Transverse colon (tissue), 4 donors: ENCODE measurements around the gene DRC7. TPM values are rescaled to one million over a fixed set of nuclear protein-coding genes. Genes with fewer than 3 reads are reported as not detected.

Source experiments
- DNase-seq: peaks from one replicate; pipeline ENCODE4 v3.0.0-alpha.2; 2019
- H3K27ac ChIP-seq, 4 donors: fragments of 200-600 bp; sonication (generic); 2 replicates each; pipeline ENCODE4 v1.5.1; 2016 to 2018; ENCODE audit warnings: inconsistent platforms in 4 of 4
- H3K27me3 ChIP-seq: fragments of 200-600 bp; sonication (generic); 2 replicates; pipeline ENCODE4 v1.5.1; 2017; ENCODE audit warnings: inconsistent platforms
- H3K36me3 ChIP-seq, 4 donors: fragments of 200-600 bp; sonication (generic); 2 replicates each; pipeline ENCODE4 v1.5.1; 2017 to 2019; ENCODE audit warnings: inconsistent platforms in 4 of 4
- H3K4me1 ChIP-seq, 4 donors: fragments of 200-600 bp; sonication (generic); 2 replicates each; pipeline ENCODE4 v1.5.1; 2017 to 2020; ENCODE audit warnings: inconsistent platforms in 4 of 4
- H3K4me3 ChIP-seq, 4 donors: fragments of 200-600 bp; sonication (generic); 1 replicate in 1 of 4; 2 replicates in 3 of 4; pipeline versions ENCODE4 v1.5.1 to v1.6.1; 2017 to 2019; ENCODE audit warnings: inconsistent platforms in 4 of 4
- H3K9me3 ChIP-seq, 2 donors: fragments of 200-600 bp; sonication (generic); 2 replicates each; pipeline ENCODE4 v1.5.1; 2017 to 2019; ENCODE audit warnings: inconsistent platforms in 2 of 2
- CTCF ChIP-seq, 5 experiments: fragments of 200-600 bp in 3 of 5; fragments of 450-650 bp in 2 of 5; sonication (generic) in 3 of 5; IDR thresholded peaks; 1 replicate in 2 of 5; 2 replicates in 3 of 5; pipeline ENCODE4 v1.5.1; 2016 to 2017; ENCODE audit warnings: antibody characterized with exemption in 5 of 5, inconsistent platforms in 3 of 5, mild to moderate bottlenecking in 2 of 5, moderate library complexity in 1 of 5
- EP300 ChIP-seq: sonication (generic); formaldehyde crosslinking; IDR thresholded peaks from one replicate; pipeline ENCODE4 v1.6.1; 2017; ENCODE audit warnings: antibody characterized with exemption, low read depth
- POLR2A ChIP-seq: fragments of 450-650 bp; IDR thresholded peaks from one replicate; pipeline ENCODE4 v1.6.1; 2016; ENCODE audit warnings: antibody characterized with exemption, mild to moderate bottlenecking, moderate library complexity
- POLR2AphosphoS5 ChIP-seq, 3 donors: sonication (generic); formaldehyde crosslinking; IDR thresholded peaks; one replicate each; pipeline ENCODE4 v1.6.1; 2016; ENCODE audit warnings: antibody characterized with exemption in 3 of 3
- WGBS, 2 donors: methylation state at CpG; one replicate each; pipeline ENCODE4 v1.1.5; 2018; ENCODE audit warnings: low coverage in 1 of 2; 5-methylcytosine and 5-hydroxymethylcytosine counted together
- in situ Hi-C, 4 donors: fragments of 200-750 bp; cut with MboI; loops; one replicate each; pipeline versions ENCODE4 v1.15.0 to v1.15.1; 2017; ENCODE audit warnings: low sequenced_read_pairs in 3 of 4, low pct_ligation_motif_present in 1 of 4, low pct_unique_long_range_greater_than_20kb in 1 of 4
- intact Hi-C: fragments of 100-400 bp; cut with DNase I; formaldehyde crosslinking; loops from one replicate; pipeline ENCODE4 v1.15.1; 2023; ENCODE audit warnings: low total_unique reads
- total RNA-seq, 4 donors: library from RNA; depleted of rRNA; stranded (reverse); fragments of >200 nt; gene quantifications; one replicate each; pipeline ENCODE4 v1.1.0, GENCODE V29; 2016

DRC7 gene
- total RNA-seq, 4 donors from 2014 or later, result not detected

- TF ChIP-seq POLR2AphosphoS5 (IDR thresholded peaks at IDR 0.05) (no peak), EP300 (no peak), POLR2A (no peak), CTCF (IDR thresholded peaks at IDR 0.05) (no peak)
- Histone ChIP-seq H3K9me3 (no peaks in the 10 kb centered on the region), H3K4me3 (no peak overlapping the region), H3K27me3 (no peaks in the 10 kb centered on the region), H3K36me3 (no peaks in the 10 kb centered on the region), H3K4me1 (no peaks in the 10 kb centered on the region), H3K27ac (no peak overlapping the region)
- 90% methylated on average over 7 of the region's 7 CpGs; no CpG with 5 or more reads in 1 of the 2 donors for WGBS, 2 donors
- intact Hi-C loops (no loop called here), in situ Hi-C loops (no loop called here)
- DNase-seq, result no peak
These were observed 5.3 kb downstream of the DRC7 start for GRCh38 chr16:57699899-57700298.

- intact Hi-C loops, result no loop called here
- Histone ChIP-seq H3K36me3 (no peaks in the 10 kb centered on the region), H3K9me3 (no peaks in the 10 kb centered on the region), H3K27me3 (no peaks in the 10 kb centered on the region), H3K27ac (no peak overlapping the region), H3K4me3 (no peak overlapping the region), H3K4me1 (no peaks in the 10 kb centered on the region)
- DNase-seq, result no peak
- in situ Hi-C loops, result no loop called here
- WGBS, 2 donors, result 66 to 69% methylated on average over 6 to 10 of the region's 10 CpGs
- TF ChIP-seq POLR2A, result no peak
- TF ChIP-seq CTCF (IDR thresholded peaks at IDR 0.05), result no peak
- no peak for TF ChIP-seq POLR2AphosphoS5 (IDR thresholded peaks at IDR 0.05)
- TF ChIP-seq EP300, result no peak
These were observed 6.4 kb downstream of the DRC7 start for GRCh38 chr16:57700781-57701551.

GRCh38 chr16:57701759-57702371 lies 7.3 kb downstream of the DRC7 start:
- TF ChIP-seq POLR2A, result no peak
- DNase-seq, result no peak
- Histone ChIP-seq H3K27me3 (no peaks in the 10 kb centered on the region), H3K9me3 (no peaks in the 10 kb centered on the region), H3K4me3 (no peak overlapping the region), H3K4me1 (no peaks in the 10 kb centered on the region), H3K36me3 (no peaks in the 10 kb centered on the region), H3K27ac (no peak overlapping the region)
- intact Hi-C loops, result no loop called here
- in situ Hi-C loops, result no loop called here
- 82 to 83% methylated on average over 1 to 22 of the region's 23 CpGs for WGBS, 2 donors

GRCh38 chr16:57703416-57704010 lies 8.9 kb downstream of the DRC7 start:
- TF ChIP-seq EP300, result no peak
- no peak for TF ChIP-seq POLR2AphosphoS5 (IDR thresholded peaks at IDR 0.05)
- TF ChIP-seq POLR2A, result no peak
- TF ChIP-seq CTCF (IDR thresholded peaks at IDR 0.05), result no peak
- H3K27ac ChIP-seq, result no peak overlapping the region
- H3K36me3 ChIP-seq, result no peaks in the 10 kb centered on the region
- in situ Hi-C loops (no loop called here), intact Hi-C loops (no loop called here)
- DNase-seq, result no peak
- H3K9me3 ChIP-seq, result no peaks in the 10 kb centered on the region
- no peaks in the 10 kb centered on the region for H3K27me3 ChIP-seq
- WGBS, 2 donors, result 69 to 75% methylated on average over 5 to 11 of the region's 11 CpGs
- no peak overlapping the region for H3K4me3 ChIP-seq
- H3K4me1 ChIP-seq, result no peaks in the 10 kb centered on the region
